Fibroblast of lung (primary cell): ENCODE results near the gene ASPN. TPM values are rescaled to one million over a fixed set of nuclear protein-coding genes. Genes with fewer than 3 reads are reported as not detected.

ENCODE experiments used
- DNase-seq, 2 donors: peaks; one replicate each; pipeline versions ENCODE4 v3.0.0 to v3.0.0-alpha.2; 2010; ENCODE audit warnings: low read depth in 2 of 2
- H2AFZ ChIP-seq: 2 replicates; pipeline ENCODE4 v1.5.1; 2012; ENCODE audit warnings: low read length, control low read depth, inconsistent platforms
- H3K27ac ChIP-seq: 2 replicates; pipeline ENCODE4 v1.5.1; 2011; ENCODE audit warnings: low read length, control low read depth; ENCODE audit not compliant: insufficient read depth
- H3K27me3 ChIP-seq: 2 replicates; pipeline ENCODE4 v1.5.1; 2011; ENCODE audit warnings: mild to moderate bottlenecking, low read length; ENCODE audit not compliant: control insufficient read depth, insufficient read depth
- H3K36me3 ChIP-seq: 2 replicates; pipeline ENCODE4 v1.5.1; 2011; ENCODE audit warnings: low read length; ENCODE audit not compliant: control insufficient read depth, insufficient read depth
- H3K4me1 ChIP-seq: 2 replicates; pipeline ENCODE4 v1.5.1; 2011; ENCODE audit warnings: low read length; ENCODE audit not compliant: control insufficient read depth, insufficient read depth; ENCODE audit errors: extremely low read depth
- H3K4me2 ChIP-seq: 2 replicates; pipeline ENCODE4 v1.5.1; 2011; ENCODE audit warnings: low read length, control low read depth; ENCODE audit not compliant: insufficient read depth; ENCODE audit errors: extremely low read depth
- H3K4me3 ChIP-seq, 4 experiments: fragments of 200-600 bp in 1 of 4; sonication (generic) in 1 of 4; replicated peaks in 1 of 4; 2 replicates each; pipeline ENCODE4 v1.5.1; 2011 to 2016; ENCODE audit warnings: low read length in 4 of 4, low read depth in 3 of 4, mild to moderate bottlenecking in 3 of 4, control low read depth in 2 of 4, inconsistent platforms in 1 of 4, mixed read lengths in 1 of 4; ENCODE audit not compliant: insufficient read depth in 1 of 4; ENCODE audit errors: control extremely low read depth in 1 of 4
- H3K79me2 ChIP-seq: 2 replicates; pipeline ENCODE4 v1.5.1; 2012; ENCODE audit warnings: mild to moderate bottlenecking, low read length, inconsistent platforms; ENCODE audit not compliant: control insufficient read depth, insufficient read depth
- H3K9ac ChIP-seq: 2 replicates; pipeline ENCODE4 v1.5.1; 2011; ENCODE audit warnings: mild to moderate bottlenecking, low read length, control low read depth; ENCODE audit not compliant: insufficient read depth
- H3K9me3 ChIP-seq: 2 replicates; pipeline ENCODE4 v1.5.1; 2012; ENCODE audit warnings: low read depth, low read length; ENCODE audit not compliant: control insufficient read depth, insufficient read depth
- H4K20me1 ChIP-seq: 2 replicates; pipeline ENCODE4 v1.5.1; 2011; ENCODE audit warnings: low read length; ENCODE audit not compliant: control insufficient read depth, insufficient read depth; ENCODE audit errors: extremely low read depth
- EZH2 ChIP-seq: IDR thresholded peaks from 2 replicates; pipeline ENCODE4 v1.5.1; 2012; ENCODE audit warnings: low read length, control low read depth, mild to moderate bottlenecking; ENCODE audit errors: missing control alignments
- polyA plus RNA-seq, 2 donors: library from polyadenylated mRNA; depleted of rRNA in 1 of 2; stranded (reverse) in 1 of 2; unstranded in 1 of 2; fragments of >200 nt; gene quantifications; 2 replicates each; pipeline ENCODE4 v1.2.1, GENCODE V29; 2011 to 2012; ENCODE audit warnings: missing spikeins in 1 of 2
- total RNA-seq: library from RNA; depleted of rRNA; stranded (reverse); fragments of >200 nt; gene quantifications from 2 replicates; pipeline ENCODE4 v1.2.1, GENCODE V29; 2014
- TF ChIP-seq, protein P1 (sequence below), 2 donors: IDR thresholded peaks in 1 of 2; conservative IDR thresholded peaks in 1 of 2; 1 replicate in 1 of 2; 2 replicates in 1 of 2; pipeline ENCODE4 v1.5.1; 2011 to 2012; ENCODE audit warnings: low read length in 2 of 2, control low read depth in 1 of 2, inconsistent platforms in 1 of 2, low read depth in 1 of 2, mild to moderate bottlenecking in 1 of 2

Gene ASPN
- total and polyA plus RNA-seq, 2 donors (not counting 1 experiment from before 2014, with no cell fraction given), result 5.5 to 10.4 TPM

DNA sequence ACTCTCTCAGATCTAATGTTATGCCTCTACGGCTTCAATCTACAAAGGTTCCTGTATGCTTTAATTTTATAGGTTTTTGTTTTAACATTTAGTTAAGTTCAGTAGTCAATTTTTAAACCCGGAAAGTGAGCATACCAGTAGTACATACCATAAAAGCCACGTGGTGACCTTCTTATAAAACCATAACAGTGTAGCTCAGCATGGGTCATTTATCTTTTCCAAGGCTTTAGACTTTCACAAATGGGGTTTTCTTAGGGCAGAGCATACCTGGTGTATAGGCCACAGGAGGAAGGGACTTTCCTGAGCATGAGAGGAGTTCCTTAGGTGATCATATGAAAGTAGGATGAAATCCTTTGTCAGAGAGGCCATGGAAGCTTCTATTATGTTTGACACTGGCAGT, 30.3 kb upstream of the ASPN start:
- Histone ChIP-seq H3K79me2 (no peaks in the 10 kb centered on the region), H4K20me1 (no peaks in the 10 kb centered on the region), H3K4me2 (no peak overlapping the region), H3K36me3 (no peaks in the 10 kb centered on the region), H3K4me3 (no peak overlapping the region), H3K27ac (no peak overlapping the region), H3K27me3 (no peaks in the 10 kb centered on the region), H3K9me3 (no peaks in the 10 kb centered on the region), H2AFZ (no peak overlapping the region), H3K4me1 (peaks cover 7% of the 10 kb centered on the region), H3K9ac (no peak overlapping the region)
- DNase-seq, result peak in 1 of 2 donors; percentile 73
- no peak for TF ChIP-seq EZH2
- TF ChIP-seq, protein P1, sequence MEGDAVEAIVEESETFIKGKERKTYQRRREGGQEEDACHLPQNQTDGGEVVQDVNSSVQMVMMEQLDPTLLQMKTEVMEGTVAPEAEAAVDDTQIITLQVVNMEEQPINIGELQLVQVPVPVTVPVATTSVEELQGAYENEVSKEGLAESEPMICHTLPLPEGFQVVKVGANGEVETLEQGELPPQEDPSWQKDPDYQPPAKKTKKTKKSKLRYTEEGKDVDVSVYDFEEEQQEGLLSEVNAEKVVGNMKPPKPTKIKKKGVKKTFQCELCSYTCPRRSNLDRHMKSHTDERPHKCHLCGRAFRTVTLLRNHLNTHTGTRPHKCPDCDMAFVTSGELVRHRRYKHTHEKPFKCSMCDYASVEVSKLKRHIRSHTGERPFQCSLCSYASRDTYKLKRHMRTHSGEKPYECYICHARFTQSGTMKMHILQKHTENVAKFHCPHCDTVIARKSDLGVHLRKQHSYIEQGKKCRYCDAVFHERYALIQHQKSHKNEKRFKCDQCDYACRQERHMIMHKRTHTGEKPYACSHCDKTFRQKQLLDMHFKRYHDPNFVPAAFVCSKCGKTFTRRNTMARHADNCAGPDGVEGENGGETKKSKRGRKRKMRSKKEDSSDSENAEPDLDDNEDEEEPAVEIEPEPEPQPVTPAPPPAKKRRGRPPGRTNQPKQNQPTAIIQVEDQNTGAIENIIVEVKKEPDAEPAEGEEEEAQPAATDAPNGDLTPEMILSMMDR (conservative IDR thresholded peaks at IDR 0.05 in 1 of 2, IDR thresholded peaks at IDR 0.05 in 1 of 2; ENCODE audit: low read depth in 1 of 2, low read length in 2 of 2), result no peak

DNA sequence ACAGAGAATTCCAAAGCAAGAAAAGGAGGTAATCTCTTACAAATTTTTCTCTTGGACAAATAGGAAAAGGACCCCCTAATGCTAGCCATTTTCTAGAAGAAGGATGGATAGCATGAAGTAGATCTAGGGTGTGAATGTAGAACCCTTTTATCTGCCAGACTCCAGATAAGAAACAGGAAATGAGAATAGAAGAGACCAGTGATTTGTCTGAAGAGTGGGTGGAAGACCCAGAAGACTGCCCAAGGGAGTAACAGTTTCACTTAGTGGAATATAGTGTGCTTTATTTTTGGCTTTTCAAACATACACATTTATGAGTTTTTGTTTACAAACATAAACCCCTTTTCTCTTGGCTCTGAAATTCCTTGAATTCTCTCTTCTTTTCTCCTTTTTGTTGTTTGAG, 28.4 kb upstream of the ASPN start:
- TF ChIP-seq, protein P1 (conservative IDR thresholded peaks at IDR 0.05 in 1 of 2, IDR thresholded peaks at IDR 0.05 in 1 of 2; ENCODE audit: low read depth in 1 of 2, low read length in 2 of 2), result no peak
- TF ChIP-seq EZH2, result no peak
- Histone ChIP-seq H3K4me2 (no peak overlapping the region), H3K4me3 (no peak overlapping the region)

DNA sequence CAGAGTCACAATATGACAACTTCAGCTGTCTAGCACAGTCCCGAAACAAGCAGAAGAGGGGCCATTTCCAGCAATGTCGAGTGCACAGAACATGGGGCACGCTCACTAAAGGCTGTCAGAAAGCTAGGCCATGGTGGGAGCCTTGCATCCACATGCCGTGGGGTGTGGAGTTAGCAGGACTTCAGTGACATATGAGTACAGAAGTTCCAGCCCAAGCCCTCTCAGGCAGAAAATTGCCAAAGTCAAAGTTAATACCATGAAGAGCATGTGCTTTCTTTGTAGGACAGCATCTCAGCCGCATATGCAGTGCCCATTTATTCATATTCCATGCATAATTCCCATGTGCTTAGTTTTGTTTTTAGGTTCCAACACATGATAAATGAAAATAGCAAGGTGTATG, 26.7 kb upstream of the ASPN start:
- no peak for DNase-seq
- Histone ChIP-seq H3K4me1 (peaks cover 29% of the 10 kb centered on the region), H3K27me3 (no peaks in the 10 kb centered on the region), H2AFZ (no peak overlapping the region), H3K9me3 (no peaks in the 10 kb centered on the region), H3K79me2 (no peaks in the 10 kb centered on the region), H4K20me1 (no peaks in the 10 kb centered on the region), H3K9ac (no peak overlapping the region), H3K36me3 (no peaks in the 10 kb centered on the region), H3K4me3 (no peak overlapping the region), H3K27ac (no peak overlapping the region), H3K4me2 (no peak overlapping the region)
- TF ChIP-seq, protein P1 (conservative IDR thresholded peaks at IDR 0.05 in 1 of 2, IDR thresholded peaks at IDR 0.05 in 1 of 2; ENCODE audit: low read depth in 1 of 2, low read length in 2 of 2), result no peak
- TF ChIP-seq EZH2, result no peak

More for the DNA sequence above, 28.4 kb upstream of the ASPN start:
- Histone ChIP-seq H4K20me1 (no peaks in the 10 kb centered on the region), H3K9ac (no peak overlapping the region), H3K9me3 (no peaks in the 10 kb centered on the region), H2AFZ (no peak overlapping the region), H3K27me3 (no peaks in the 10 kb centered on the region), H3K4me1 (peaks cover 19% of the 10 kb centered on the region), H3K36me3 (no peaks in the 10 kb centered on the region), H3K27ac (no peak overlapping the region), H3K79me2 (no peaks in the 10 kb centered on the region)
- DNase-seq, result no peak
